Putamen (tissue), 1 donor: ENCODE measurements around the gene C9orf85.
"Not testable (repeated sequence)": the region's sequence is repeated elsewhere in the genome, so short reads cannot be mapped to it uniquely, and the experiment has no call there.

Experiments used
- DNase-seq: peaks from one replicate; pipeline ENCODE4 v3.0.0-alpha.2; 2016; ENCODE audit warnings: low spot score

C9orf85 gene

GRCh38 chr9:72006501-72006900, 95.1 kb downstream of the C9orf85 start:
- no peak for DNase-seq

- not testable (repeated sequence) for DNase-seq
These were observed 96.3 kb downstream of the C9orf85 start for GRCh38 chr9:72007726-72008125.

GRCh38 chr9:72012646-72013045, 101.2 kb downstream of the C9orf85 start:
- DNase-seq = no peak

GRCh38 chr9:72013292-72013760, 101.9 kb downstream of the C9orf85 start:
- DNase-seq = no peak

GRCh38 chr9:72022841-72023240, 111.4 kb downstream of the C9orf85 start:
- no peak for DNase-seq
